Fibroblast of pulmonary artery (primary cell): ENCODE results near the gene LZTR1.

Experiments used
- DNase-seq: peaks from one replicate; pipeline ENCODE4 v3.0.0-alpha.2; 2010; ENCODE audit warnings: low read depth
- H3K4me3 ChIP-seq: replicated peaks from 2 replicates; pipeline ENCODE4 v1.5.1; 2011; ENCODE audit warnings: low read depth, mild to moderate bottlenecking, control low read depth, low read length, moderate library complexity
- TF ChIP-seq, protein P1 (sequence below): IDR thresholded peaks from 2 replicates; pipeline ENCODE4 v1.5.1; 2011; ENCODE audit warnings: mild to moderate bottlenecking, control low read depth, low read length, inconsistent platforms; ENCODE audit errors: missing control alignments

Gene LZTR1

DNA sequence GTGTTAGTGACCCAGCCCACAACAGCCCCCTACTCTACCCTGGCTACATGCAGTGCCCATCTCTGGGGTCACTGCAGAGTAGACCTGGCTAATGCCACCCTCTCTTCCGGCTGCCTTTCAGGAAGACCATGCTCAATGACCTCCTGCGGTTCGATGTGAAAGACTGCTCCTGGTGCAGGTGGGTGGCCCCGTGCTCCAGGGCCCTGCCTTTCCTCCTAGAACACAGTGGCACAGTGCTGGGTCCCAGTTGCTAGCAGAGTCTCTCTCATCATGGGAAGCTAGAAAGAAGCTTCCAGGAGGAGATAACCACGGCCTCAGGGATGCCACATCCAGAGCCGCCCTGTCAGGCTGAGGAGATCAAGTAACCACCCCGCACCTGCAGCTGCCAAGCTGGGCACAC is 3.6 kb downstream of the LZTR1 start:
- TF ChIP-seq, protein P1, sequence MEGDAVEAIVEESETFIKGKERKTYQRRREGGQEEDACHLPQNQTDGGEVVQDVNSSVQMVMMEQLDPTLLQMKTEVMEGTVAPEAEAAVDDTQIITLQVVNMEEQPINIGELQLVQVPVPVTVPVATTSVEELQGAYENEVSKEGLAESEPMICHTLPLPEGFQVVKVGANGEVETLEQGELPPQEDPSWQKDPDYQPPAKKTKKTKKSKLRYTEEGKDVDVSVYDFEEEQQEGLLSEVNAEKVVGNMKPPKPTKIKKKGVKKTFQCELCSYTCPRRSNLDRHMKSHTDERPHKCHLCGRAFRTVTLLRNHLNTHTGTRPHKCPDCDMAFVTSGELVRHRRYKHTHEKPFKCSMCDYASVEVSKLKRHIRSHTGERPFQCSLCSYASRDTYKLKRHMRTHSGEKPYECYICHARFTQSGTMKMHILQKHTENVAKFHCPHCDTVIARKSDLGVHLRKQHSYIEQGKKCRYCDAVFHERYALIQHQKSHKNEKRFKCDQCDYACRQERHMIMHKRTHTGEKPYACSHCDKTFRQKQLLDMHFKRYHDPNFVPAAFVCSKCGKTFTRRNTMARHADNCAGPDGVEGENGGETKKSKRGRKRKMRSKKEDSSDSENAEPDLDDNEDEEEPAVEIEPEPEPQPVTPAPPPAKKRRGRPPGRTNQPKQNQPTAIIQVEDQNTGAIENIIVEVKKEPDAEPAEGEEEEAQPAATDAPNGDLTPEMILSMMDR: no peak
- no peak for DNase-seq
- H3K4me3 ChIP-seq: no peak overlapping the region

DNA sequence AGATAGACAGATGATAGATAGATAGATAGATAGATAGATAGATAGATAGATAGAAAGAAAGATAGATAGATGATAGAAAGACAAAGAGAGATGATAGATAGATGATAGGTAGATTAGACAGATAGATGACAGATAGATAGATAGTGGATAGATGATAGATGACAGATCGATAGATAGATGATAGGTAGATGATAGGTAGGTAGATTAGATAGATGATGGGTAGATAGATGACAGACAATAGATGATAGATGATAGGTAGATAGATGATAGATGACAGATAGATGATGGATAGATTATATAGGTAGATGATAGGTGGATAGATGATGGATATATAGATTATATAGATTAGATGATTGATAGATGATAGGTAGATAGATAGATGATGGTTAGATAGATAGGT is 4.3 kb downstream of the LZTR1 start:
- no peak overlapping the region for H3K4me3 ChIP-seq
- no peak for DNase-seq
- TF ChIP-seq, protein P1: no peak

DNA sequence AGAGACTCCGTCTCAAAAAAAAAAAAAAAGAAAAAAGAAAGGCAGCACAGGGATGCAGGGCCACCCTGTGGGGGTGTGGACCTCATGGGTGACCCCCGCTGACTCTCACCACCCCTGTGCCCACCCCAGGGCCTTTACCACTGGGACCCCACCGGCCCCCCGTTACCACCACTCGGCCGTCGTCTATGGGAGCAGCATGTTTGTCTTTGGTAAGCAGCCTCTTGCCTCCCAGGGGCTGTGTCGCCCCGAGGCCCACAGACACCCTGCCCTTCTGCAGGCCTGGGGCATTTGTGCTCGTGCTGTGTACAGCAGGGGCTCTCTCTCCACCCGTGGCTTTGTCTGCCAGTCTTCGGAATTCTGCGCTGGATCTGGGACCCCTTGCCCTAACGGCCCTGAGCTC is 5.3 kb downstream of the LZTR1 start:
- TF ChIP-seq, protein P1: no peak
- no peak for DNase-seq
- H3K4me3 ChIP-seq: no peak overlapping the region

DNA sequence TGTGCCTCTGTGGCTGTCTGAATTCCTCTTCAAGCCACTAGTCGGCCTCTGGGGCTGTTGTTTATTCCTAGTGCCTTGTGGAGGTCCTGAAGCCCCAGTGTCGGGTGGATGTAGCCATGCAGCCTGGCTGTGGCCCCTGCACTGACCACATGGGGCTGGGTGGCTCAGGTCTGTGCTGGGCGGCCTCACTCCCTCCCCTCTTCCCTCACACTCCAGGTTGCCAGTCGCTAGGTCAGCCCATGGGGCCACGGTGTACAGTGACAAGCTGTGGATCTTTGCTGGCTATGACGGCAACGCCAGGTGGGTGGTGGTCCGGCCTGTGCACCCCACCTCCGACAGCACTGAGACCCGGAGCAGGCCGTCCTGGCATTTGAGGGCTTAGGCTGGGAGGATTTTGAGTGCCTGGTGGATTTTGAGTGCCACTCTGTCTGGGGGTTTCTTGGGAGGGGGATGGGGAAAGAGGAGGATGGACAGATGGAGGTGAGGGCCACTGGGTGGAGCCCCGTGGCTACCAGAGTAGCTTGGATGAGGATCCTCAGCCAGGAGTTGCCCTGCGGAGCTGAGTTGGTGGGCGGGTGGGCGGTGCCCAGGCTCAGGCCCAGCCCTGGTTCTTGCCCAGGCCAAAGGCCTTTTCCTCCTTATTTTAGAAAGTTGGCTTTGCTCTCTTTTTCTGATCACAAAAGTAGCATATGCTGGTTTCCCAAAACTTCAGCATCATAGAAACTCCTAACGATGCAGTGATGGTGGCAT is 6.7 kb downstream of the LZTR1 start:
- DNase-seq: no peak
- TF ChIP-seq, protein P1: no peak
- no peak overlapping the region for H3K4me3 ChIP-seq

DNA sequence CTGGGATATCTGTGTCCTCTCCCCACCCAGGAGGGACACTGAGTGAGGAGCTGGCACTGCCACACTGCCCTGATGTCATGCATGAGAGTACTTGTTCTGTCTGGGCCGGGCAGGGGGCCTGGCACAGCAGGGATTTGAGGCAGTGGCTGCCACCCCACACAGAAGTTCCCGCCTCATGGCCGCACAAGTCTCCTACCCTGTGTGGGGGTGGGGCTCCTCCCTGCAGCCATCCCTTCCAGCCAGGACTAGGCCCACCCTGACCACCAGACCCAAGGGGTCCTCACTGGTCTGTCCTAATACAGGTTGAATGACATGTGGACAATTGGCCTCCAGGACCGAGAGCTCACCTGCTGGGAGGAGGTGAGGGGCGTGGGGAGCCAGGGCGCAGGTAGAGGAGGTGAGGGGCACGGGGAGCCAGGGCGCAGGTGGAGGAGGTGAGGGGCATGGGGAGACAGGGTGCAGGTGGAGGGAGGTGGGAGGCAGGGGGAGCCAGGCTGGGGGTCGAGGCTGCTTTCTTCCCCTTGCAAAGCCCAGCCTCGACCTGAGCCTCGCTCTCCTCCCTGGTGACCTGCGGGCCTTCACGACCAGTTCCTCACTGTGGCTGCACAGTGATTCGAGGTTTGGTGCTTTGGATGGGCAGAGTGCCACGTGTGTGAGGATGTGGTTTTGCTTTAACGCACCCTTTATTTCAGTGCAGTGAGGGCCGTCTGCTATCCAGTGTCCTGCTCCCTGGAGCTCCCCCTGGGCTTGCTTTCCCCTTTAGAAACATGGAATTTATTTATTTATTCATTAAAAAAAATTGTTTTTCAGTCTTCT is 7.4 kb downstream of the LZTR1 start:
- DNase-seq: no peak
- TF ChIP-seq, protein P1: no peak
- no peak overlapping the region for H3K4me3 ChIP-seq

DNA sequence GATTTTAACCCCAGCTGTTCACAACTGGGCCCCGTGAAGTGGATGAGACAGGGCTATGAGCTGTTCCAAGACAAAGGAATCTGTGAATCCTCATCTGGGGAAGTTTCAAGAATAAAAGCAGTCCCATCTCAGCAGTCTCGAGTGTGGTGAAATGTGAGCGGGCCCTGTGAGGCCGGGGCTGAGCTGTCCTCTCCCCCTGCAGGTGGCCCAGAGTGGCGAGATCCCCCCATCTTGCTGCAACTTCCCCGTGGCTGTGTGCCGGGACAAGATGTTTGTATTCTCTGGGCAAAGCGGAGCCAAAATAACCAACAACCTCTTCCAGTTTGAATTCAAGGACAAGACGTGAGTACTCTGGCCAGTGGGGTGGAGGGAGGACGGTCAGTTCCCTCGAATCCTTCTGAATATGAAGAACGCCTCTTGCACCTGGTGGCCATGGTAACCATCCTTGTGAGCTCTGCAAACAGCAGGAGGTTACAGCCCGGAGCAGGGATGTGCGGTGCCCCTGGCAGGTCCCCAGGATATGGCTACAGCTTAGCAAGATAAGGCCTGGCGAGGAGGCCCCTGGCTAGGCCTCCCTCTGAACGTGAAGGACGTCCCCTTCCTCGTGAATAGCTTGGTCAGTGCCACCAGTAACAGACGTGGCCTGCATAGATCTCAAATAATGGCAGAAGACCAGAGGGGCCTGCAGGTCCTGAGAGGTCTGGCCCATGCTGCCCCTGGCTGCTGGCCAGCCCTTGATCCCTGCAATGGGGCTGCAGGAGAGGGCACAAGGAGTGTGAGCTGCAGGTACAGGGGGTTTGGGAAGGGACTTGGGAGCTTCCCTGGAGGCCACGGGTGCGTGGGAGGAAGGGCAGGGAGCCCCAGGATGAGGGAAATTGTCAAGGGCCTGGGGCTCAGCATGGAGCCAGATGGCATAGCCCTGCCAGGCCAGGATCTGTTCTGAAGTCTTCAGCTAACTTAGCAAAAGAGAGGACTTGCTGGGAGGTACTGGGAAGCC is 8.4 kb downstream of the LZTR1 start:
- H3K4me3 ChIP-seq: no peak overlapping the region
- no peak for DNase-seq
- TF ChIP-seq, protein P1: no peak
